Right ventricle myocardium inferior (tissue), 1 donor: ENCODE results near the gene LGALS7. TPM values are rescaled to one million over a fixed set of nuclear protein-coding genes. Genes with fewer than 3 reads are reported as not detected.
A peak's percentile ranks its signal among the peaks of the same experiment; 100 is the strongest.

Source experiments
- ATAC-seq: fragments of 200-7000 bp; cut with Tn5 transposase; one replicate; pipeline ENCODE4 v1.9.1; 2020; ENCODE audit warnings: mild to moderate bottlenecking, moderate library complexity
- DNase-seq: peaks from one replicate; pipeline ENCODE4 v3.0.0; 2021; ENCODE audit errors: missing footprints
- intact Hi-C: fragments of 100-400 bp; cut with DNase I; formaldehyde crosslinking; loops from one replicate; pipeline ENCODE4 v1.11.0; 2022
- total RNA-seq: library from RNA; stranded (reverse); fragmentation: NEBNext Ultra II Directional; extraction: Animal tissue kit (Norgen Biotek cat#: 25700); gene quantifications from one replicate; pipeline ENCODE4 v1.2.1, GENCODE V29; 2021
- donor health status: DM: no; HTN: yes; CAD: no; lungs with severe emphysema.

Gene LGALS7
- total RNA-seq, 1 donor from 2014 or later, result not detected

DNA sequence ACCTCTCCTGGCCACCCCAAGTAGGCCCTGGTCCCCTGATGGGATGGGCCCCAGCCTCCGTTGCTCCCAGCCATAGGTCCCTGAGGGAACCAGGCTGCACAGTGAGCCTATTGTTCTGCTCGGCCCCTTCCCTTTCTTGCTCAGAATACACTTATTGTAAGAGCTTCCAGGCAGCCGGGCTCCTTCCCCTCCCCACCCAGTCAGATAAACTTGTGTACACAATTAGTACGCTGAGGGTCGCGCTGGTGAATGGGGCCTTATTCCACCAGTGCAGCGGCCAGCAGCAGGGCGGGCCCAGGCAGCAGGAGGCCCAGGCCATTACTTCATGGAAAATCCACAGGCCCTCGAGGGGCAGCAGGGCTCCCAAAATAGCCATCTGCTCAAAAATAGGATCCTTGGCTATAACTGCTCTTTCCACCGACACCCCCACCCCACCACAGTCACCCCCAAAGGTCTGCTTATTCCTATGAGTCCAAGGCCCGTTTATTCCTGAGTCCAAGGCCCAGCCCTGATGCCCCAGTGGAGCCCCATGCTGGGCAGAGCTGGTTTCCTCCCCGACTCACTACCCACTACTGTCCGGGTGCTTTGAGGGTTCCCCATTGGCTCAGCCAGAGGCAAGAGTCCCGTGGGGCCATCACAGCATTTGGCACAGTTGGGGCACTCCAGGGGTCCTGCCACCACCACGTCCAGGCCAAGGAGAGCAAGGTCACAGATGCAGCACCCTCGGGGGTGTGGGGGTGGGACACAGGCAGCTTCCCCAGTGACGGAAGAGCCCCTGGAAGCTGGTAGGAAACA is 51.1 kb downstream of the LGALS7 start:
- no peak for DNase-seq
- ATAC-seq, result peak; percentile 38
- intact Hi-C loops, result no loop called here

DNA sequence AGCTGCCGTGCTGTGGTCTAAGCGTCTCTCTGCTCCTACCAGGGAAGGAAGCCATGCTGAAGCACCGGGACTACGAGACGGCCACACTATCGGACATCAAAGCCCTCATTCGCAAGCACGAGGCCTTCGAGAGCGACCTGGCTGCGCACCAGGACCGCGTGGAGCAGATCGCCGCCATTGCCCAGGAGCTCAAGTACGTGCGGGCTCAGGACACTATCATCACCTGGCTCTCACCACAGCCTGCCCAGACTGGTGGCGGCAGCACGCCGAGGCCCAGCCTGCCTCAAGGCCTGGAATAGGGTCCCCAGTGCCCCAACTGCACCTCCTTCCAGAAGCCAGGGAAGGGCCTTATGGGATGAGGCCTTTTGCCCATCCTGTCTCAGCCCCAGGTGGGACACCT is 51.8 kb downstream of the LGALS7 start:
- intact Hi-C loops, result no loop called here
- no peak for ATAC-seq
- no peak for DNase-seq

Other genes starting within 250 kb of the LGALS7 start
- gene MAP4K1, start 155.6 kb downstream of the LGALS7 start, total RNA-seq, result 3.1 TPM
- 660 TPM for gene EIF3K, start 154.3 kb downstream of the LGALS7 start, total RNA-seq
- 145 TPM for gene ACTN4, start 125.9 kb downstream of the LGALS7 start, total RNA-seq
- not detected for gene CAPN12, start 29.0 kb downstream of the LGALS7 start, total RNA-seq
- not detected for gene LGALS7B, start 15.7 kb upstream of the LGALS7 start, total RNA-seq
- gene LGALS4, start 39.4 kb upstream of the LGALS7 start, total RNA-seq, result 0.76 TPM
- gene ECH1, start 58.3 kb upstream of the LGALS7 start, total RNA-seq, result 1,308 TPM
- 184 TPM for gene HNRNPL, start 76.5 kb upstream of the LGALS7 start, total RNA-seq
- gene RINL, start 104.8 kb upstream of the LGALS7 start, total RNA-seq, result 4.1 TPM
- gene SIRT2, start 126.1 kb upstream of the LGALS7 start, total RNA-seq, result 99.8 TPM
- gene NFKBIB, start 126.5 kb upstream of the LGALS7 start, total RNA-seq, result 17.9 TPM
- gene CCER2, start 138.7 kb upstream of the LGALS7 start, total RNA-seq, result not detected
- gene SARS2, start 157.2 kb upstream of the LGALS7 start, total RNA-seq, result 16.0 TPM
- 67.9 TPM for gene MRPS12, start 157.4 kb upstream of the LGALS7 start, total RNA-seq
- gene FBXO17, start 202.2 kb upstream of the LGALS7 start, total RNA-seq, result 2.3 TPM